Stimulated activated CD4-positive, alpha-beta T cell treated with anti-CD3 and anti-CD28 coated beads, Interleukin-1b, Interleukin-23, amount 100 ng/mL, for 24 hours (primary cell): ENCODE data around the gene PCCA.
"Not testable (repeated sequence)": the region's sequence is repeated elsewhere in the genome, so short reads cannot be mapped to it uniquely, and the experiment has no call there.

ENCODE experiments used
- DNase-seq, 4 experiments: peaks; one replicate each; pipeline ENCODE4 v3.0.0-alpha.2; 2020; ENCODE audit warnings: low read depth in 4 of 4, low spot score in 1 of 4

The PCCA gene

DNA sequence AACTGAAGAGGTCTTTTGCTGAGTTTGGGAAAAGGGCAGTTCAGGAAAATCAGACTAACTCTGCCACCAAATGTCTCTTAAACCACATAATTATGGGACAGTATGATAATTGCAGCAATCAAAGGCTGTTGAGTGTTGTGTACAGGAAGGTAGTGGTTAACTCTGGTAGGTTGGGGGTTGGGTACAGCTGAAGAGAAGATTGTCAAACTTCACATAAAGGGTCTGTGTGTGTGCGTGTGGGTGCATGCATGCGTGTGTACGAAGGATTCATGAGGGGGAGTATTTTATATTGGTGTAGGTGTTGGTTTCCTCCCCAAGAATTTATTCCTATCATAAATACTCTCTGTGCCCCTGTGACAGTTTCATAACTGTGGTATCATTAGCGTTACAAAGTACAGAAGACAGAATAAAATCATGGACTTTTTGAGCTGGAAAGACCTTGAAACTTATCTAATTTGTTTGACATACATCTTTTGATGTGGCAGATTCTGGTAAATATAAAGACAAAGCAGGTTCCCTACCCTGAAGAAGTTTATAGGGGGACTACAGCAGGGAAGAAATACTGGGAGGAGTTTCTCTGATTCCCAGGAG lies 94.1 kb downstream of the PCCA start:
- no peak for DNase-seq

DNA sequence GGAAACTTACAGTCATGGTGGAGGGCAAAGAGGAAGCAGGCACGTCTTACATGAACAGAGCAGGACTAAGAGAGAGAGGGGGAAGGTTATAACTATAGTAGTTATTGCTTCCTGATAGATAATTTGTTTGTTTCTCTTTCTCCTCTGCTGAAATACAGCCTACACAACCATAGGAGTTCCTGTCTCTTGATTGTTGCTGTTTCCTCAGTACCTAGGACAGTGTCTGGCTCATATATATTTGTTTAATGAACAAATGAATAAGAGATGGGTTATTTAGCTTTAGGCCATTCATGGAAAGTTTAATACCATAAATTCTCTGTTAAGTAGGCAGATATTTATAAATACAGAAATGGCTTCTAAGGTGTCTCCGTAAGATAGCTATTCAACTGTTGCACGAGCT lies 95.2 kb downstream of the PCCA start:
- no peak for DNase-seq

DNA sequence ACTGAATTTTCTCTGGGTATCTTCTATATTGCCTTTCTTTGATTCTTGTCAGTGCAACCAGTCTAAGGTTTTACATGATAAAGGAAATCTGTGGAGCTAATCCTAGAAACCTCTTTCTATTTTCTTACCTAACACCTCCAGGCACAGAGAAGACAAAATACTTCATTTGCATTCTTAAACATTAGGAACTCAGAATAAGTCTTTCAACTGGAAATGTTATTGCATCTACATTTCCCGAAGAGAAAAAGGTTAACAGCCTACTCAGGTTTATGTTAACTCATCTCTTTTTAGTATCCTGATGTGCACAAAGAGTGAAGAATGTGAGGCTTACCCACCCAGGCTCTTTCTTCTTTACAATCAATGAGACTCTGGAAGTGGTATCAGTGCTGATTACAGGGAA lies 106.7 kb downstream of the PCCA start:
- DNase-seq: no peak

DNA sequence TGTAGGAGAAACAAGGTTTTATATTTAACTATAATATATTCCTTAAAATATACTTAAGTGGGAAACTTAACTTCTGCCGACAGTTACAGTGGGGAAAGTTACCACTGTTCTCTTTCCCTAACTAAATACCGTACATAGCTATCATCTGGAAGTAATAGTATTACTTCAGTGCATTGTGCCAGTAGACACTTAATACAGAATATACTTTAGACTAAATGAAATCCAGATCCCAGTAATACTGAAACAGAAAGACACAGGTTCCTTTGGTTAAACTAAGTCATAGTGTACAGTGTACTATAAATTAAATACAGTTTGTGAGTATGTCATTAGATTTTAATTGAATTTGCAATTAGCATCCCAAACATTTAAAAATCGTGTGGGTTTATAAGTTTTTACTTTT lies 107.5 kb downstream of the PCCA start:
- DNase-seq: no peak

DNA sequence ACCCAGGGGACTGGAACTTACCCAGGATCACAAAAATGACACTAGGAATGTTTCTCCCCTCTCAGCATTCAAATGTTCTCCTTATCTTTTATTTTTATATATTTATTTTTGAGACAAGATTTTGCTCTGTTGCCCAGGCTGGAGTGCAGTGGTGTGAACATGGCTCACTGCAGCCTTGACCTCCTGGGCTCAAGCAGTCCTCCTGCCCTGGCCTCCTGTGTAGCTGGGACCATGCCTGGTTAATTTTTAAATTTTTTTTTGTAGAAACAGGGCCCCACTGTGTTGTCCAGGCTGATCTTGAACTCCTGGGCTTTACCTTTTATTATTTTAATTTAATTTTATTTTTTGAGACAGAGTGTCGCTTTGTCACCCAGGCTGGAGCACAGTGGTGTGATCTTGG lies 108.2 kb downstream of the PCCA start:
- no peak for DNase-seq

DNA sequence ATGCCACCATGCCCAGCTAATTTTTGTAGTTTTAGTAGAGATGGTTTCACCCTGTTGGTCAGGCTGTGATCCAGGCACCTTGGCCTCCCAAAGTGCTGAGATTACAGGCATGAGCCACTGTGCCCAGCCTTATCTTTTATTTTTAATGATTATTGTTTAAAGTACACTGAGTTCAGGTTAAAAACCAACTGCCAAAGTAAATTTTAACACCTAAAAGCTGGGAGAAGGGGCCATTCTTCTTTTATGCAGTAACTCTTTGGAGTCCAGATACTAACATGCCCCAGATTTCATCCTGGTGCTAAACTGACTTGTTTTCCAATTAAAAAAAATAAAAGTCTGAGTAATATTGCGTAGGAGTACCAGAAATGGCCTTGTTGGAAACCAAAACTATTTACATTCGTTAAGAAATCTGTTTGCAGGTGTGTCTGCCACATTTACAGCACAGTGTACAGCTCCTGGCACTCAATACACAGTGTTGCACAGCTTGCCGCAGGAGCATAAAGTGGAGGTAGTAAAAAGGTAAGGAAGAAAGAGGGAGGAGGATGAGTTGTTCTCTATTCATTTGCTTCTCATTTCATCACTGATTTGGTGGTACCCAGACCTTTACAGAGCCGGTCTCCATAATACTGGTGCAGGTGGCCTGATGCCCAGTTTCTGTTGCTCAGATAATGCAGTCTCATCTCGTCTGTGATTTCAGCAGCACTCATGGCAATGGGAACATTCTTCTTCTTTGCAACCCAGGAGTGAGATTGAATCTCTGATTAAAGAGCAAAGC lies 108.9 kb downstream of the PCCA start:
- no peak for DNase-seq

DNA sequence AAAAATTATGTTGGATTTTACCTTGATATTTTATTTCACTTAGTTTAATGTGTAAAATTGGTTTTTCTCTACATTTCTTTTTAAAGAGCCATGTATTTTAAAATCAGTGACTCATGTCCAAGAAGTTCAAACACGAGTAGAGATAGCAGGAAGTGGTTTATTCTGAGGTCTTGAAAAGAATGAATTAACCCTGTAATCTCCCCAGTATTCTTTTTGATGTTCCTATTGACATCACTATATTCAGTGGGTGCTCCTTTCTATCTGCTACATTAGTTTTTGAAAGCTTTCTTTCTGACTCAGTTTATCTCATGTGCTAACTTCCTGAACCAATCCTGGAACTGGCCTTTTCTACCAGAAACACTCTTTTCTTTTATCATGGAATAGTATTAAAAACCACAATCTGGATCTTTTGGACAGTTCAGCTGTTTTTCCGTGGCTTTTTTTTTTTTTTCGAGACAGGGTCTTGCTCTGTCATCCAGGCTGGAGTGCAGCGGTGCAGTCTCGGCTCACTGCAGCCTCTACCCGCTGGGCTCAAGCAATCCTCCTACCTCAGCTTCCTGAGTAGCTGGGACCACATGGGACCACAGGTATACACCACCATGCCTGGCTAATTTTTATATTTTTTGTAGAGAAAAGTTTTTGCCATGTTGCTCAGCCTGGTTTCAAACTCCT lies 114.9 kb downstream of the PCCA start:
- DNase-seq: no peak

DNA sequence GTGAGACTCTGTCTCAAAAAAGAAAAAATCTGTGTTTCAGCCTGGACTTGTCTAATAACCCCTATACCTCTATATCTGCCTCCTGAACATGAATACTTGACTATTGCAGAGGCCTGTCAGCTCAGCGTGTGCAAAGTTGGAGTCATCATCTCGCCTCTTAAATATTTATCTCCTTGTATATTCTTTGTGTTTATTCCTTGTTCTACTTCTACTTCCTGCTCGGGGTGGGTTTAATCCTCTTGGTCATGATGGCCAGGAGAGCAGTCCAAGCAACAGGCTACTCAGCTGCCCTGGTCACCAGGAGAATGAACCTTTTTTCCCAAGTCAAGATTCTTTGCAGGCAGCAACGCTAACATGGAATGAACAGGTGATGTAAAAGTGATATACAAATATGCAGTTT lies 119.1 kb downstream of the PCCA start:
- no peak for DNase-seq

DNA sequence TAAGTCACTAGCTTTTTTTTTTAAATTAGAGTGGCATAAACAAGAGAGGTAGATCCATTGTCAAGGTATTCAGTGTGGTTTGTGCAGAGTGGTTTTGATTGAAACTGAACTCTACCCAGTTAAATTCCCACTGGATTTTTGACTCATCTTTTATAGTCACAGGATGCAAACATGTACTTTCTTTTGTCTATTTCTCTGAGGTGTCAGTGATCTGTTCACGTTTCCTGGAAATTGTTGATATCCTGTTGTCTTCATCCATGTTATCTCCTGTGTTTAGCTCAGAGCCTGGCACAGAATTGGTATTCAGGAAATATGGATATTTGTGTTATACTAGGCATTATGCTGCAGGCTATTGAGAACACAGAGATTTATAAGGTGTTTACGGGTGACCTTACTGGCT lies 119.7 kb downstream of the PCCA start:
- no peak for DNase-seq

DNA sequence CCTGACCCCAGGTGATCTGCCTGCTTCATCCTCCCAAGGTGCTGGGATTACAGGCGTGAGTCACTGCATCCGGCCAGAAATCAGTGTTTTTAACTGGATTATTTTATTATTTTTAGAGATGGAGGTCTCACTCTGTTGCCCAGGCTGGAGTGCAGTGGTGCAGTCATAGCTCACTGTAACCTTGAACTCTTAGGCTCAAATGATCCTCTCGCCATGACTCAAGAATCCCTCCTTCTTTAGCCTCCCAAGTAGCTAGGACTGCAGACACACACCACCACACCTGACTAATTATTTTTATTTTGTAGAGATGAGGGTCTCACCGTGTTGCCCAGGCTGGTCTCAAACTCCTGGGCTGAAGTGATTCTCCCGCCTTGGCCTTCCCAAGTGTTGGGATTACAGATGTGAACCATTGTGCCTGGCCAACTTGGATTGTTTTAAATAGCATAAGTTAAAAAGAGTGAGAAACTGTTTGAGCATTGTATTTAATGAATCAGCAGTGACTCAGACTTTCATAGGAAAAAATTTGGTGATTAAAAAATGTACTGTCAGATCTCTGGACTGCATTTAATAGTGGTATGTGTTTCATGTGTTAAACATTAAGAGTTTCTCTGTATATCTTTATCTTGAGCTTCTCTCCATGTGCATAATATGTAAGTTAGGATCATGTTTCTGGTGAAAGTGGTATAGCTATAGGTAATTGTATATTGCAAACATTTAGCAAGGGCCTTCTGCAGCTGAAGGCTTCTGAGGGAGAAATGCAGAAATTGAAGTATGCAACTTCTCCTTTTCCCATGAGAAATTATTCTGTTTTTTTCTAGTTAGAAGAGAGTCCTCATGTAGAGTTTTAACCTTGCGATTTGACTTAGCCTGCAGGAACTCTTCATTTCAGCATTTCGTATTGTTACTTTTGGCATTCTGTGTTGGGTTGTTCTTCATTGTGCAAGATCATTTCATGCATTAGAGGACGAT lies 121.2 kb downstream of the PCCA start:
- DNase-seq: no peak

DNA sequence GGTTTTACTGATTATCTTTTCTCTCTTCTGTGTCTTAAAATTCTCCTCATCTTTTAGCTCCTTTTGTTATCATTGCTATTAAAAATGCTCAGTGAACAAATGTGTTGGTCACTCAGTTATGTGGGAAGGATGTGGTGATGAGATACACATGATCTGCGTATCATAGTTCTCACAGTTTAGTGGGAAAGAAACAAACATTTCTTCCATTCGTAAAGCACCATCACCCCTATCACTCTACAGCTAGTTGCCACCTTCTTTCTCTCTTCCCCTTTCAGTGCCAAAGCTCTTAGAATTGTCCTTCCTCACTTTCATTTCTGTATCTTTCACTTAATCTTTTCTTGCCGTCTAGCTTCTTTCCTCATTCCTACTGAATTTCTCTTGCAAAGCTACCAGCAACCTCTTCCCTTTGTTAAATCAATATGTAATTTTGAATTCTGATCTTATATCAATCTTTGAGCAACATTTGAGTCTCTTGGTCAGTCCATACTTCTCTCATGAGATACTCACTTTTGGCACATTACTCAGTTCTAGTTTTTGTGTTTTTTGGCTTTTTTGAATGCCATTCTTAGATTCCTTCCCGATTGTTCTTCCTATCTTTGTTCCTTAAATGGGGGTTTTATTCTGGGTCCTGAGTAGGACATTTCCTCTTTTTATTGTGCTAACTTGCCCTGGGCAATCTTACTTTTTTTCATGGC lies 122.3 kb downstream of the PCCA start:
- no peak for DNase-seq

DNA sequence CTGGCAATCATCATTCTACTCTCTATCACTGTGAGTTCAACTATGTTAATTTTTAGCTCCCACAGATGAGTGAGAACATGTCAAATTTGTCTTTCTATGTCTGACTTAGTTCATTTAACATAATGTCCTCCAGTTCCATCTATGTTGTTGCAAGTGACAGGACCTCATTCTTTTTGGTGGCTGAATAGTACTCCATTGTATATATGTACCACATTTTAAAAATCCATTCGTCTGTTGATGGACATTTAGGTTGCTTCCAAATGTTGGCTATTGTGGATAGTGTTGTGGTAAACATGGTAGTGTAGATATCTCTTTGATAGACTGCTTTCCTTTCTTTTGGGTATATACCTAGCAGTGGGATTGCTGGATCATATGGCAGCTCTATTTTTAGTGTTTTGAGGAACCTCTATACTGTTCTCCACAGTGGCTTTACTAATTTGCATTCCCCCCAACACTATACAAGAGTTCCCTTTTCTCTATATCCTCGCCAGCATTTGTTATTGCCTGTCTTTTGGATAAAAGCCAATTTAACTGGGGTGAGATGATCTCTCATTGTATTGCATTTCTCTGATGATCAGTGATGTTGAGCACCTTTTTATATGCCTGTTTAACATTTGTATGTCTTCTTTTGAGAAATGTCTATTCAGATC lies 124.1 kb downstream of the PCCA start:
- DNase-seq: no peak

DNA sequence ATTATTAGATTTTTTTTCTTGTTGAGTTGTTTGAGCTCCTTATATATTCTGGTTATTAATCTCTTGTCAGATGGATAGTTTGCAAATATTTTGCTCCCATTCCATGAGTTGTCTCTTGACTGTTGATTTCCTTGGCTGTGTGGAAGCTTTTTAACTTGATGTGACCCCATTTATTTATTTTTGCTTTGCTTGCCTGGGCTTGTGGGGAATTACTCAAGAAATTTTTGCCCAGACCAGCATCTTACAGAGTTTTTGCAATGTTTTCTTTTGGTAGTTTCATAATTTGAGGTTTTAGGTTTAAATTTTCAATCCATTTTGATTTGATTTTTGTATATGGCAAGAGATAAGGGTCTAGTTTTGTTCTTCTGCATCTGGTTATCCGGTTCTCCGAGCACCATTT lies 124.7 kb downstream of the PCCA start:
- no peak for DNase-seq

DNA sequence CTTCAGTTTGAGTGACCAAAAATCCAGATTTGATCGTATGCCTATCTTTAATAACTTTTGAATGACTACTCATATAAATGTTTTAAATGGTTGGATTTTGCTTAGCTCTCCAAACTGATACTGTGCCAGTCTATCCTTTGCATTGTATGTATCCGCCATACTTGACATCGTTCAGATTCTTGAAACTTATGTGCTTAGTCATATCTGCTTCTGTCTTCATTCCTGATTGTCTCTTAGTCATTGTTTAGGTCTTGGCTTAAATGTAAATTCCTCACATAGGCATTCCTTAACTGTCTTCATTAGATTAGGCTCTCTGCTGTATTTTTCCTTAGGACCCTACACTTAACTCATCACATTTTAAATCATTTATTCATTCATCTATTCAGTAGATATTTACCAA lies 126.0 kb downstream of the PCCA start:
- no peak for DNase-seq

DNA sequence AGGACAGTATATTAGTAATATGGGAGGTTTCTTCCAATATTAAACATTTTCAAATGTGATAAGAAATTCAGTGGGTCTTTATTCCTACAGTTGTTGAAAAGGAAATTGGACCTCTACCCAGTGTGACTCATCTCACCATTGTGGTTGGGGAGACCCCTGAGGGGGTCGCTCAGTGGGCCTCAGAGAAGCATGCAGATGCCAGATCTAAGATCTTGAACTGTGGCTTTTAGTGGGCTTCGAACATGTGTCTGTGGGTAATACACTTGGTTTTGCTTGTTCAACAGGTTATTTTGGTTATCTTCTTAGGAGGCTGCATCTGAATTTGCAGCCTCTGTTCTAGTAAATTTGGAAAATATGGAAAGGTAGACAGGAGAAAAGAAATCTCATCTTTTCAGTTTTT lies 132.3 kb downstream of the PCCA start:
- no peak for DNase-seq

DNA sequence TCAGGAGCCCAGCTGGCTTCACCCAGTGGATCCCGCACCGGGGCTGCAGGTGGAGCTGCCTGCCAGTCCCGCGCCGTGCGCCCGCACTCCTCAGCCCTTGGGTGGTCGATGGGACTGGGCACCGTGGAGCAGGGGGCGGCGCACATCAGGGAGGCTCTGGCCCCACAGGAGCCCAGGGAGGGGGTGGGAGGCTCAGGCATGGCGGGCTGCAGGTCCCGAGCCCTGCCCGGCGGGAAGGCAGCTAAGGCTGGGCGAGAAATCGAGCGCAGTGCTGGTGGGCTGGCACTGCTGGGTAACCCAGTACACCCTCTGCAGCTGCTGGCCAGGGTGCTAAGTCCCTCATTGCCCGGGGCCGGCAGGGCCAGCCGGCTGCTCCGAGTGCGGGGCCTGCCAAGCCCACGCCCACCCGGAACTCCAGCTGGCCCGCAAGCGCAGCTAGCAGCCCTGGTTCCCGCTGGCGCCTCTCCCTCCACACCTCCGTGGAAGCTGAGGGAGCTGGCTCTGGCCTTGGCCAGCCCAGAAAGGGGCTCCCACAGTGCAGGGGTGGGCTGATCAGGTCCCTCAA lies 135.2 kb downstream of the PCCA start:
- DNase-seq: not testable (repeated sequence)

DNA sequence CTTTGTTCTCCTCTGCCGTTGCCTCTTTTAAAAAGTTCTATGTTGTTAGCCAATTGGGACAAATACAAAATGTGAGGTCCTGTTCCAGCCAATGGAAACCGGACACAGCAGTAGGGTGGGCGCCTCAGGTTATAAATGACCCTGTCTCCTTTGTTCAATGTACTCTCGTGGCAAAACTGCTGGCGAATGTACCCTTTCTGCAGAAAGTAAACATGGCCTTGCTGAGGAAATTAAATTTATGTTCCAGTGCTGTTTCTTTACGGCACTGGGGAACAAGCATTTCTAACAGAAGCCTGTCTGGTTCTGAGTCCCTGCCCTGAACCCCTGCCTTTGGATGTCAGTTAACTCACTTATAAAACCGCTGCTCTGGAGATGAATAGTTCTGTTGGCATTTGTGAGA lies 140.7 kb downstream of the PCCA start:
- DNase-seq: no peak

DNA sequence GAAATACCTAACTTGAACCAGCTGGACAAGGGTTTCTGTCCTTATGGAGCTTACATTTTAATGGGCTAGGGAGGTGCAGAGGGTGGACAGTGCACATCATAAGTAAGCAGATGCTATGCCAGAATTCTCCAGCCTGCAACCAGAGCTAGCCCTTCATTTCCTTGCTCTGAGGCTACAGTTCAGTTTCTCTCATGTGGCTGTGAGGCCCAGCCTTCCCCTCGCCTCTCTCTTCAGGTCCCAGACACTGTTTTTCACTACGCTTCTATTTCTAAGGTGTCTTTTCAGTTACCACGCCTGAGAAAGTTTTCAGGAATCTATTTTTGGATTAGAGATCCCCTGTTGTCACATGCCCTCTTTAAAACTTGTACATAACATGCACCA lies 141.9 kb downstream of the PCCA start:
- no peak for DNase-seq

DNA sequence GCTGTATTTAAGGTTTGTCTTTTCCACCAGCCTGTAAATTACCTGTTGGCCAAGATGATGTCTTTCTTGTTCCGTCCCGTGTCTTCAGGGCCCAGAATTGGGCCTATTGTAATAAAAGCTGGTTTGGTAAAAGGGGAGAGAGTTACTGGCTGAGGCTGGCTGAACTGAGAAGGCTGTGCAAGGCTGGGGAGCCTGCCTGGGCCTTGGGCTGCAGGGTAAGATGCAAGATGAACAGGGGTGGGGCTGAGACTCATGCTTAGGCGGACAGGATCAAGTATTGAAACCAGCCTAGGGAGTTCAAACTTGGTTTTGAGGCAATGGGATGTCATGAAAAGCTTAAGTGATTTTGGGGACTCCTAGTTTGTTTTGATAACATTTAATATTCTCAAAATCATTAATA lies 142.3 kb downstream of the PCCA start:
- no peak for DNase-seq

DNA sequence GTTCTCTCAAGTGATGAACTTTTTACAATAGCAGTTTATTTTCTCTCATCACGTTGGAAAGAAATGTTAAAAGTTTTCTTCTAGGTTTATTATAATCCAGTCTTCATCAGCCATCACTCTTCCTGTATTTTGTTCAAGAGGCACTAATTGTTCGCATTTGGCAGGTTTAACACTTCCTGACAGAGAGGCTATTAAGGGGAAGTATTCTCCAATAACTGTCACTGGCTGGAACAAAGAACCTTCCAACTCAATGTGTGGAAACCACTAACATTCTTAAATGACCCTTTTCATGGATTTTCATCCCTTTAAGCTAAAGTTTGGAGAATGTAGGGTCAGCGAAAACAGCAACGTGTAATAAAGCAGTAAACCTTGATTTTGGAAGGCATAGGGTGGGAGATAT lies 145.1 kb downstream of the PCCA start:
- DNase-seq: no peak
